ENCODE measurements around the gene KIF3B. TPM values are rescaled to one million over a fixed set of nuclear protein-coding genes. Genes with fewer than 3 reads are reported as not detected.

Gene KIF3B
- total and polyA plus RNA-seq, 11 donors = 3.2 to 25.4 (median 11.4) TPM

DNA sequence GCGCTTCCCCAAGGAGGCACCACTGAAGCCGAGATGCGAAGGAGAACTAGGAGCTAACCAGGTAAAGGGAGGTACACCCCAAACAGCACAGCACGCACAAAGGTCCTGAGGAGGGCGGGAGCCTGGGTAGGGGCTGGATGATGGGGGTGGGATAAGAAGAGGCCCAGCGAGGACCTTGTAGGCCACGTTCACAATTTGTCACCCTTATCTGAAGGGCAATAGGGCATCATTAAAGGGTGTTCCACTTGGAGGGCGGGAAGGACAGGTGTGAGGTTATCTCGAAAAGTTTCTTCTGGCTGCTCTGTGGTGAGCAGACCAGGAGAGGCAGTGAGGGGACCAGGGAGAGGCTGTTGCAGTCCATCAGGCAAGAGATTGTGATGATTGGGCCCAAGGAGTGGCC lies 44.2 kb upstream of the KIF3B start:
- H3K36me3 ChIP-seq = peaks cover 0 to 83% (median 74%) of the 10 kb centered on the region in 9 donors
- H3K4me1 ChIP-seq = peaks cover 0 to 31% (median under 1%) of the 10 kb centered on the region in 12 donors
- H3K9me3 ChIP-seq = no peaks in the 10 kb centered on the region
- intact Hi-C loops (cut with DNase I) = no loop called here
- WGBS, 4 donors = 93 to 96% (median 94%) methylated on average over 9 of the region's 9 CpGs
- no peak for TF ChIP-seq POLR2A (IDR thresholded peaks at IDR 0.05)
- TF ChIP-seq CTCF (IDR thresholded peaks at IDR 0.05) = no peak
- DNase-seq (no peak), ATAC-seq (no peak)
- H3K4me3 ChIP-seq = no peak overlapping the region
- H3K27me3 ChIP-seq = no peaks in the 10 kb centered on the region
- H3K27ac ChIP-seq = no peak overlapping the region

GRCh38 chr20:32234135-32234808 lies 43.2 kb upstream of the KIF3B start:
- no peak for TF ChIP-seq CTCF (IDR thresholded peaks at IDR 0.05)
- no peak for TF ChIP-seq POLR2A (IDR thresholded peaks at IDR 0.05)
- Histone ChIP-seq H3K36me3 (peaks cover 0 to 73% (median 65%) of the 10 kb centered on the region in 9 donors), H3K27me3 (no peaks in the 10 kb centered on the region), H3K9me3 (no peaks in the 10 kb centered on the region), H3K27ac (no peak overlapping the region), H3K4me3 (no peak overlapping the region), H3K4me1 (peaks cover 0 to 27% (median 0%) of the 10 kb centered on the region in 12 donors)
- ATAC-seq = no peak
- no peak for DNase-seq
- WGBS, 4 donors = 94 to 100% (median 95%) methylated on average over 12 to 13 of the region's 13 CpGs
- intact Hi-C loops (cut with DNase I) = no loop called here

DNA sequence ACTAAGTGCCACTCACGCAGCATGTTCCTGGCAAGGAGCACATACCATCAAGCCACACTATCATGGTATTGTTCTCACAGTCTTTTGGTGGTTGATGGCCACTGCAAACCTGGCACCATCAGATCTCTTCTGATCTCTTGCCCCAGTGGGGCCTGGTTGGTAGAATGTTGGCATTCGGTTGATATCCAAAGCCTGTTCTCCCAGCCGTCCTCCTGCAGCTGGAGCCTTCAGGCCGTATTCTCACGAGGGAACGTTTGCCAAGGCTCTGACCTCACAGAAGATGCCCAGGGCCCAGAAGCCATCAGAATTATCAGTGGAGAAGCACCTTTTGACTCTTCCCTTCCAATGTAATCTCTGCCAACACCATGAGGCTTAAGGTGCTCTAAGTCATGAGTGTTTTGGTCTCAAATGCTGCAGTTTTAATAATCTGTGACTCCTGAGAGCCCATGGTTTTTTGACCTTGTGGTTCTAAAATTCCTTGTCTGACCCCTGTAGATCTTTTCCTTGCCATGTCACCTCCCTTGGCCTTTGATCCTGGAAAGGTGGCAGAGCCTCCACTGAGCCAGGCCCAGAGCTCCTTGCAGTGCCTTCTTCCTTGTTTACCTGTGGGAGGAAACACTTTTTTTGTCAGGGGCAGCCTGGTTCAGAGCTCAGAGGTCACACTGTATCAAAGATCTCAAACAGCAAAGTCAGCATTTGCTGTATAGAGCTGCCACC lies 42.0 kb upstream of the KIF3B start:
- H3K4me3 ChIP-seq = no peak overlapping the region
- no peaks in the 10 kb centered on the region for H3K27me3 ChIP-seq
- H3K4me1 ChIP-seq = peaks cover 0 to 37% (median 0%) of the 10 kb centered on the region in 12 donors
- peaks cover 0 to 64% (median 58%) of the 10 kb centered on the region in 9 donors for H3K36me3 ChIP-seq
- no peak overlapping the region for H3K27ac ChIP-seq
- DNase-seq (no peak), ATAC-seq (no peak)
- intact Hi-C loops (cut with DNase I) = no loop called here
- TF ChIP-seq CTCF (IDR thresholded peaks at IDR 0.05) = no peak
- TF ChIP-seq POLR2A (IDR thresholded peaks at IDR 0.05) = no peak
- WGBS, 4 donors = 79 to 90% (median 85%) methylated on average over 6 of the region's 6 CpGs
- no peaks in the 10 kb centered on the region for H3K9me3 ChIP-seq

DNA sequence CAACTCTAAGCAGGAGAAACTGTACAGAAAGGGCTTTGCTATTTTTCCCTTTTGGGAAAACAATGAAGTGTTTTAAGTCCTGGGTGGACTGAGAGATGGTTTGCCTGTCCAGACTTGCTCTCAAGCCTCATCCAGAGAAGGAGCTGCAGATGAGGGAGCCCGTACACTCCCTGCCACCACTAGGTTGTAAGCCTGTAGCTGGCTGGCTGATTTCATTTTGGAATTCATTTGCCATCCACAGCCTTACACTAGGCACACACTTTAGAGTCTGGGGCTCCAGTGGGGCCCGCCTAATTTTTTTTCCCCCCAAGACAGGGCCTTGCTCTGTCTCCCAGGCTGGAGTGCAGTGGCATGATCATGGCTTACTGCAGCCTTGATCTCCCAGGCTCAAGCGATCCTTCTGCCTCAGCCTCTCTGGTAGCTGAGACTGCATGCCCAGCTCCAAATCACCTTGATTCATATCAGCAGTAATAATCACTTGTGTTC lies 41.4 kb upstream of the KIF3B start:
- TF ChIP-seq CTCF (IDR thresholded peaks at IDR 0.05) = no peak
- TF ChIP-seq POLR2A (IDR thresholded peaks at IDR 0.05) = no peak
- WGBS, 4 donors = 92 to 100% (median 94%) methylated on average over 3 of the region's 3 CpGs
- intact Hi-C loops (cut with DNase I) = no loop called here
- Histone ChIP-seq H3K27ac (no peak overlapping the region), H3K9me3 (no peaks in the 10 kb centered on the region), H3K4me3 (no peak overlapping the region), H3K27me3 (no peaks in the 10 kb centered on the region), H3K4me1 (peaks cover 0 to 37% (median 0%) of the 10 kb centered on the region in 12 donors), H3K36me3 (peaks cover 0 to 58% (median 52%) of the 10 kb centered on the region in 9 donors)
- DNase-seq (no peak), ATAC-seq (no peak)

All from heart left ventricle (tissue), 16 donors.